Adrenal gland (tissue), 12 donors: ENCODE results near the gene INSL6. TPM values are rescaled to one million over a fixed set of nuclear protein-coding genes. Genes with fewer than 3 reads are reported as not detected.
A peak's percentile ranks its signal among the peaks of the same experiment; 100 is the strongest.

ENCODE experiments used
- DNase-seq, 7 donors: peaks; one replicate each; pipeline ENCODE4 v3.0.0-alpha.2; 2019 to 2020
- H3K27ac ChIP-seq, 5 donors: fragments of 200-600 bp; sonication (generic) in 4 of 5; 1 replicate in 3 of 5; 2 replicates in 2 of 5; pipeline versions ENCODE4 v1.5.1 to v1.8.0; 2016 to 2020; ENCODE audit warnings: mild to moderate bottlenecking in 1 of 5
- H3K27me3 ChIP-seq: fragments of 200-600 bp; 2 replicates; pipeline ENCODE4 v1.8.0; 2021
- H3K36me3 ChIP-seq, 2 donors: fragments of 200-600 bp; replicated peaks in 1 of 2; 1 replicate in 1 of 2; 2 replicates in 1 of 2; pipeline versions ENCODE4 v1.5.1 to v1.8.0; 2018 to 2022
- H3K4me1 ChIP-seq, 2 donors: fragments of 200-600 bp; replicated peaks in 1 of 2; 1 replicate in 1 of 2; 2 replicates in 1 of 2; pipeline versions ENCODE4 v1.5.1 to v1.8.0; 2018 to 2021
- H3K4me3 ChIP-seq, 4 donors: fragments of 200-600 bp; sonication (generic) in 3 of 4; one replicate each; pipeline ENCODE4 v1.5.1; 2016 to 2018
- H3K9me3 ChIP-seq, 3 donors: fragments of 200-600 bp; sonication (generic) in 1 of 3; replicated peaks in 1 of 3; 1 replicate in 2 of 3; 2 replicates in 1 of 3; pipeline versions ENCODE4 v1.5.1 to v1.8.0; 2016 to 2021
- POLR2A ChIP-seq, 2 donors: fragments of 450-650 bp; IDR thresholded peaks; one replicate each; pipeline ENCODE4 v1.6.1; 2017; ENCODE audit warnings: antibody characterized with exemption in 2 of 2, mild to moderate bottlenecking in 2 of 2, moderate library complexity in 1 of 2
- WGBS, 4 donors: extraction: QIAGEN DNeasy Blood & Tissue Kit in 2 of 4; methylation state at CpG; one replicate each; pipeline versions ENCODE4 v1.1.5 to v1.1.7; 2013 to 2017; 5-methylcytosine and 5-hydroxymethylcytosine counted together
- intact Hi-C, 2 donors: fragments of 100-400 bp; cut with DNase I; formaldehyde crosslinking; loops; one replicate each; pipeline versions ENCODE4 v1.14.1 to v1.15.0; 2022 to 2023
- polyA plus RNA-seq, 3 donors: library from polyadenylated mRNA; stranded (reverse); fragments of 200-250 nt in 2 of 3; fragments of 350-450 nt in 1 of 3; fragmentation: Illumina TruSeq in 1 of 3; extraction: RNeasy Lipid Tissue Mini Kit (QIAGEN cat#74804) in 1 of 3; gene quantifications; one replicate each; pipeline ENCODE4 v1.2.3, GENCODE V29; 2013 to 2014
- small RNA-seq, 2 donors: library from RNA; depleted of rRNA; stranded (forward); fragments of <200 nt; gene quantifications; one replicate each; pipeline ENCODE3, GENCODE V24; 2016
- total RNA-seq, 9 donors: library from RNA; depleted of rRNA in 4 of 9; stranded (reverse); fragments of >200 nt in 4 of 9; fragments of 120-200 nt in 1 of 9; fragmentation: NEBNext Ultra II Directional in 1 of 9; extraction: Animal tissue kit (Norgen Biotek cat#: 25700) in 1 of 9; gene quantifications; one replicate each; pipeline versions ENCODE4 v1.1.0 to v1.2.4, GENCODE V29; 2013 to 2023
- TF ChIP-seq, protein P1 (sequence below), 6 experiments: fragments of 450-650 bp in 4 of 6; fragments of 200-600 bp in 2 of 6; sonication (generic) in 1 of 6; IDR thresholded peaks; 1 replicate in 5 of 6; 2 replicates in 1 of 6; pipeline versions ENCODE4 v1.5.1 to v1.8.0; 2016 to 2021; ENCODE audit warnings: antibody characterized with exemption in 6 of 6, mild to moderate bottlenecking in 2 of 6, moderate library complexity in 1 of 6
- donor health status: healthy with polysubstance abuse.
- donor health status: Bipolar disorder and iron deficiency.
- donor health status: DM: yes; HTN: yes; CAD: no.
- donor health status: DM: no; HTN: no; CAD: no.
- donor health status: DM: no; HTN: no; CAD: no.
- donor health status: DM: yes; HTN: yes; CAD: no.

INSL6 gene
- total and polyA plus RNA-seq, 12 donors = 0.46 TPM; not detected in 11

DNA sequence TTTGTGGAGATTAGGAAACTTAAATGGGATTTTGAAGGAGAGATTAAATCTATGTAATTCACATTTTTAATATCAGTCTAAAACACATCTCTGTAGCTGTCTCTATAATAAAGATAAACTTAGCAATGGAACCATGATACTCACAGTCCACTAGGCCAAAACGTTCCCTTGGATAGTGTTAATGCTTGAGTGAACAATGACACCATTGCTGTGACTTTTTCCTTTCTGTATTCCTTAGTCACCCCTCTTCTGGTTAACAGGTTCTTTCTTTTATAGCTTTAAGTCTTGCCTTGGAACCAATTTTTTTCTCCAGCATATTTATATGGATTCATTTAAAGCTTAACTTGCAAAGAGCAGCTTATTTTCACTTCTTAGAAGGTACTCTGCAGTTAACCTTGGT lies 63.3 kb downstream of the INSL6 start:
- Histone ChIP-seq H3K27ac (no peak overlapping the region), H3K4me1 (no peaks in the 10 kb centered on the region), H3K4me3 (no peak overlapping the region), H3K27me3 (no peaks in the 10 kb centered on the region), H3K36me3 (peaks cover 0 to 10% of the 10 kb centered on the region in 2 donors), H3K9me3 (no peaks in the 10 kb centered on the region)
- WGBS, 4 donors = 78 to 90% (median 85%) methylated on average over 1 of the region's 1 CpG
- no peak for DNase-seq
- TF ChIP-seq, protein P1, sequence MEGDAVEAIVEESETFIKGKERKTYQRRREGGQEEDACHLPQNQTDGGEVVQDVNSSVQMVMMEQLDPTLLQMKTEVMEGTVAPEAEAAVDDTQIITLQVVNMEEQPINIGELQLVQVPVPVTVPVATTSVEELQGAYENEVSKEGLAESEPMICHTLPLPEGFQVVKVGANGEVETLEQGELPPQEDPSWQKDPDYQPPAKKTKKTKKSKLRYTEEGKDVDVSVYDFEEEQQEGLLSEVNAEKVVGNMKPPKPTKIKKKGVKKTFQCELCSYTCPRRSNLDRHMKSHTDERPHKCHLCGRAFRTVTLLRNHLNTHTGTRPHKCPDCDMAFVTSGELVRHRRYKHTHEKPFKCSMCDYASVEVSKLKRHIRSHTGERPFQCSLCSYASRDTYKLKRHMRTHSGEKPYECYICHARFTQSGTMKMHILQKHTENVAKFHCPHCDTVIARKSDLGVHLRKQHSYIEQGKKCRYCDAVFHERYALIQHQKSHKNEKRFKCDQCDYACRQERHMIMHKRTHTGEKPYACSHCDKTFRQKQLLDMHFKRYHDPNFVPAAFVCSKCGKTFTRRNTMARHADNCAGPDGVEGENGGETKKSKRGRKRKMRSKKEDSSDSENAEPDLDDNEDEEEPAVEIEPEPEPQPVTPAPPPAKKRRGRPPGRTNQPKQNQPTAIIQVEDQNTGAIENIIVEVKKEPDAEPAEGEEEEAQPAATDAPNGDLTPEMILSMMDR (IDR thresholded peaks at IDR 0.05) = no peak
- no peak for TF ChIP-seq POLR2A (IDR thresholded peaks at IDR 0.05)
- intact Hi-C loops = no loop called here

DNA sequence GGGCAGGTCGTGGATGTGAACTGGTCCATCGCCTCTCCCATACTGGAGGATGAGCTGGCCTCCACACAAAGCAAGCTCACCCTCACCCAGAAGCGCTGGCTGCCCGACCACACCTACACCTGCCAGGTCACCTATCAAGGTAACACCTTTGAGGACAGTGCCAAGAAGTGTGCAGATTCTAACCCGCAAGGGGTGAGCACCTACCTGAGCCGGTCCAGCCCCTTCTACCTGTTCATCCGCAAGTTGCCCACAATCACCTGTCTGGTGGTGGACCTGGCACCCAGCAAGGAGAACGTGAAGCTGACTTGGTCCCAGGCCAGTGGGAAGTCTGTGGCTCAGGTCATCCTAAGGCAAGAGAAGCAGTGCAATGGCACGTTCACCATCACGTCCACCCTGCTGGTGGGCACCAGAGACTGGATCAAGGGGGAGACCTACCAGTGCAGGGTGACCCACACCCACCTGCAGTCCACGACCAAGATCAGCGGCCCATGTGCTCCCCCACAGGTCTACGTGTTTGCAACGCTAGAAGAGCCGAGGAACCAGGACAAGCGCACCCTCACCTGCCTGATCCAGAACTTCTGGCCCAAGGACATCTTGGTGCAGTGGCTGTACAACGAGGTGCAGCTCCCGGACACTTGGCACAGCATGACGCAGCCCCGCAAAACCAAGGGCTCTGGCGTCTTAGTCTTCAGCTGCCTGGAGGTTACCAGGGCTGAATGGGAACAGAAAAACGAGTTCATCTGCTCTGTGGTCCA lies 71.3 kb downstream of the INSL6 start:
- intact Hi-C loops = no loop called here
- no peak overlapping the region for H3K27ac ChIP-seq
- no peaks in the 10 kb centered on the region for H3K9me3 ChIP-seq
- H3K27me3 ChIP-seq = no peaks in the 10 kb centered on the region
- no peaks in the 10 kb centered on the region for H3K4me1 ChIP-seq
- 95 to 99% (median 97%) methylated on average over 5 to 22 of the region's 22 CpGs for WGBS, 4 donors
- DNase-seq = peak in 1 of 7 donors; percentile 19
- TF ChIP-seq, protein P1 (IDR thresholded peaks at IDR 0.05) = no peak
- no peak for TF ChIP-seq POLR2A (IDR thresholded peaks at IDR 0.05)
- H3K36me3 ChIP-seq = peaks cover 0 to 22% of the 10 kb centered on the region in 2 donors
- H3K4me3 ChIP-seq = no peak overlapping the region

Small RNA genes within 50 kb of the gene (small RNA-seq; reads per million reads assigned to genes)
- 0 reads per million in 2 donors for gene AL133547.1

Other genes with a start within 250 kb of the INSL6 start
- 10 to 100 TPM in 7 of 9 donors, 1 to 10 TPM in 2; 6.9 to 21.0 (median 13.5) TPM for gene JAK2, start 200.4 kb downstream of the INSL6 start, total RNA-seq
- gene JAK2, start 200.4 kb downstream of the INSL6 start, polyA plus RNA-seq = 10 to 100 TPM in 1 of 3 donors, 1 to 10 TPM in 2; 3.5 to 12.8 (median 5.7) TPM
- not detected for gene INSL4, start 45.8 kb upstream of the INSL6 start, total RNA-seq
- gene INSL4, start 45.8 kb upstream of the INSL6 start, polyA plus RNA-seq = not detected
- under 1 TPM in 1 of 9 donors, not detected in 8; 0.32 TPM for gene RLN2, start 119.1 kb upstream of the INSL6 start, total RNA-seq
- gene RLN2, start 119.1 kb upstream of the INSL6 start, polyA plus RNA-seq = not detected
- gene RLN1, start 154.2 kb upstream of the INSL6 start, total RNA-seq = not detected
- gene RLN1, start 154.2 kb upstream of the INSL6 start, polyA plus RNA-seq = not detected